GM12892 (cell line): ENCODE measurements around the gene TCL1B.

Source experiments
- DNase-seq: peaks from one replicate; pipeline ENCODE4 v3.0.0; 2011; ENCODE audit not compliant: insufficient read length
- FAIRE-seq: peaks from 2 replicates; lab custom pipeline; 2011; peaks lifted over from hg19 to GRCh38; lab: Jason Lieb, UNC
- POLR2A ChIP-seq: IDR thresholded peaks from 2 replicates; pipeline ENCODE4 v1.6.1; 2011; ENCODE audit warnings: low read depth, low read length, control low read depth
- POLR2AphosphoS5 ChIP-seq: IDR thresholded peaks from 2 replicates; pipeline ENCODE4 v1.6.1; 2011; ENCODE audit warnings: low read depth, low read length, control low read depth
- TAF1 ChIP-seq: IDR thresholded peaks from 2 replicates; pipeline ENCODE4 v1.6.1; 2011; ENCODE audit warnings: low read depth, mild to moderate bottlenecking, control low read depth, low read length, borderline replicate concordance

Gene TCL1B

GRCh38 chr14:95692109-95692508 lies 5.9 kb downstream of the TCL1B start:
- DNase-seq = no peak
- no peak for FAIRE-seq
- TF ChIP-seq POLR2A = no peak
- TF ChIP-seq POLR2AphosphoS5 = no peak
- TF ChIP-seq TAF1 = no peak

DNA sequence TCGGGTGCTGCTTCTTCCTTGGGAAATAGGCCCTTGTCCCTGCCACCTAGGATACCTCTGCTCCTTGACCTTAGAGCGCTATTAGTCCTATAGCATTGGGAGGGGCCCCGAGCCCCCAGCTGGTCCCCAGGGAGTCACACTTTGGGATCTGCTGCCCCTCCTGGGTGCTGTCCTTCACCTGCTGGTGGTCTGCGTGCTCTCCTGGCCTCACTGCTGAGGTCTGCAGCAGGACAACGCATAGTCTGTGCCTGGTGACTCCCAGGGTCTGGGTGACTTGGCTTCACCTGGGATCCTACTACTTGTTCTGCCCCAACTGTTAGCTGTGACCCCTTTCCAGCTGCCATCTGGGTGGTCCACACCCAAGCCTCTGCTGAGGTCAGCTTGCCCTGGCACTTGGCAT lies 8.8 kb downstream of the TCL1B start:
- DNase-seq = no peak
- TF ChIP-seq POLR2AphosphoS5 (no peak), POLR2A (no peak), TAF1 (no peak)
- FAIRE-seq = no peak

GRCh38 chr14:95695913-95696312 lies 9.7 kb downstream of the TCL1B start:
- TF ChIP-seq POLR2A (no peak), TAF1 (no peak), POLR2AphosphoS5 (no peak)
- FAIRE-seq (peak; percentile 61), DNase-seq (no peak)

DNA sequence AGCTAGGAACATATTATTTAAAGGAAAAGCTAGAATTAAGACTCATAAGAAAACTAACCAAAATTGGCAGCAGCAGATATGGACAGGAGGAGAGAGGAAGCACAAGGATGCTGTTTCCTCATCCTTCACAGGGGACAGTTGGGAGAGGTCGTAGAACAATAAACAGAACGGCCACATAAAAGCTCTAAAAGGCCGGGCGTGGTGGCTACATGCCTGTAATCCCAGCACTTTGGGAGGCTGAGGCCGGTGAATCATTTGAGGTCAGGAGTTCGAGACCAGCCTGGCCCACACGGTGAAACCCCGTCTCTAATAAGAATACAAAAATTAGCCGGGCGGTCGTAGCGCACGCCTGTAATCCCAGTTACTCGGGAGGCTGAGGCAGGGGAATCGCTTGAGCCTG lies 10.5 kb downstream of the TCL1B start:
- TF ChIP-seq TAF1 (no peak), POLR2A (no peak), POLR2AphosphoS5 (no peak)
- DNase-seq (no peak), FAIRE-seq (no peak)

GRCh38 chr14:95697764-95698163 lies 11.5 kb downstream of the TCL1B start:
- TF ChIP-seq POLR2AphosphoS5 (peak; percentile 62), TAF1 (no peak), POLR2A (peak; percentile 62)
- DNase-seq (no peak), FAIRE-seq (peak; percentile 93)

DNA sequence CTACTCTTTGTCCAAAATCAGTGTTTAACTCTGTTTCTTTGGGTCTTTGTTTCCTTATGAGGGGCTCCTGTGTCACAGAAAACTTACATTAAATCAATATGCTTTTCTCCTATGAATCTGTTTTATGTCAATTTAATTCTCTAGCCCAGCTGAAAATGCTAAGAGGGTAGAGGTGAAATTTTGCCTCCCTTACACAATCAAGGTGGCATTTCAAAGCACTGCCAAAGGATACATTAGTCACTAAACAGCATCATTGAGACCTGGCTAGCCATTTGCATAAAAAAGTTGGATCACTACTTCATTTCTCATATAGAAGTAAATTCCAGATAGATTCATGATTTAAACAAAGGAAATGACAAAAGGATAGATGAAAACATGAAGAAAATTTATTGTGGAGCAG lies 12.1 kb downstream of the TCL1B start:
- TF ChIP-seq POLR2AphosphoS5 (no peak), TAF1 (no peak), POLR2A (no peak; the same call in 1 of the 2 replicates)
- no peak for DNase-seq
- no peak for FAIRE-seq

DNA sequence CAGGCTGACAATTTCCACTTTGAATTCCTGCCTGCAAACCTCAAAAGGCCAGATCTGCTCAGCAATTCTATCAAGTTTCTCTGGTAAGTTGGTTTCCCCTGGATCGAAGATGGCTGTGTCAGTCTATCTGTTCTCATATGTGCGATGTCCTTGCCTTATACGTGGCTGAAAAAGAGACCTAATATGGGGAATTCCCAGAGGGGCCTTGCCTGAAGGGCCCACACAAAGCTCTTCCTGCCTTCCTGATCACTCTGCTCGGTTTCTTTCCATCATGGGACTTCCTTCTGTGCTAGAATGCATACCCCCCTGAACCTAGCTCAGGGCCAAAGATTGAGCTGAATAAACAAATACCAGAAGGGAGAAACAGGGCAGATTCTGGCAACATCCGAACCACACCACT lies 13.2 kb downstream of the TCL1B start:
- FAIRE-seq = peak; percentile 93
- TF ChIP-seq TAF1 (no peak), POLR2AphosphoS5 (peak; percentile 57; the same call in 1 of the 2 replicates), POLR2A (peak; percentile 56)
- no peak for DNase-seq

DNA sequence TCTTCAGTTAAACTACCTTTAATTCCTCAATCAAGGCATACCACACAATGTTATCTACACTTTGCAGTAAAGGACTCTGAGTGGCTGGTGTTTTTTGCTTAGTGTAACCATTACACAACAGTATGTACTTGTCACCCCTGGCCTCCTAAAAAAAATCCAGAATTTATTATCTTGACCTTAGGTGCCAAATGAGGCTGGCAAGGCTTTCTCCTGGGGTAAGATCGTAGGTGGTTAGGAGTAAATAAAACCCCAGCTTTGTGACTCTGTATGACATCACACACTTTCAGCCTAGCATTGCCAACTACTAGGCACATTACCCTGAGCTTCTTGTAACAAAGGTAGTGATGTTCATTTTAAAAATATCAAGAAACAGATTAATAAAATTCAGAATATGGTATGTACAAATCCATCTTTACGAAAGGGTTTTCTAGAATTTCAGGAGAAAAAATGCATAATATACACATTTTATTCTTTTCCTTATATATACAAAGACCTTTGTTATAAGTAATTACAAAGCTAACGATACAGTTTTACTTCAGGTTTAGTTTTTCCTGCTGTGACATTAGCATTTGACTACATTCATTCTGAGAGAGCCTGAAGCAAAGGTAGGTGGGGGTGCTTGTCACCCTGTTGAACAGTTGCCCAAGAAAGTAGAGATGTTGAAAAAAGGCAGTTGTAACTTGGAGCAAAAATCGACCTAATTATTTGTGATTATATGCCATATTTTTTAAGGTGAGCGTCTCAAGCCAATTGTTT lies 14.2 kb downstream of the TCL1B start:
- no peak for TF ChIP-seq POLR2AphosphoS5
- no peak for TF ChIP-seq TAF1
- no peak for TF ChIP-seq POLR2A
- DNase-seq (no peak), FAIRE-seq (peak; percentile 84)

GRCh38 chr14:95701846-95702221 lies 15.6 kb downstream of the TCL1B start:
- FAIRE-seq (no peak), DNase-seq (no peak)
- TF ChIP-seq TAF1 (no peak), POLR2A (no peak), POLR2AphosphoS5 (no peak)

- DNase-seq = no peak
- FAIRE-seq = no peak
- TF ChIP-seq POLR2A (no peak), TAF1 (no peak), POLR2AphosphoS5 (no peak)
These were observed 17.1 kb downstream of the TCL1B start for GRCh38 chr14:95703341-95703740.

GRCh38 chr14:95703805-95704204 lies 17.6 kb downstream of the TCL1B start:
- no peak for DNase-seq
- TF ChIP-seq POLR2AphosphoS5 (no peak), POLR2A (no peak), TAF1 (no peak)
- FAIRE-seq = peak; percentile 60

DNA sequence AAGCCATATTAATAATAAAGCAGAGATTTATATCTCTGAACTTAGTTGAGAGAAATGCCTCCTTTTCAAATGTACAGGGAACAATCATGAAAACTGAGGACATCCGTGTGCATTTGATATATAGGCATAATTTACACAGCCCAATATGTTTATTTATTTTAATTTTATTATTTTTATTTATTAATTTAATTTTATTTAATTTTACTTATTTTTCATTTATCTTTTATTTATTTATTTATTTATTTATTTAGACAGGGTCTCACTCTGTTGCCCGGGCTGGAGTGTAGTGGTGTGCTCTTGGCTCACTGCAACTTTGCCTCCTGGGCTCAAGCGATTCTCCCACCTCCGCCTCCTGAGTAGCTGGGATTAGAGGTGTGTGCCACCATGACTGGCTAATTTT lies 19.3 kb downstream of the TCL1B start:
- FAIRE-seq = no peak
- no peak for TF ChIP-seq TAF1
- TF ChIP-seq POLR2AphosphoS5 = no peak
- TF ChIP-seq POLR2A = no peak
- no peak for DNase-seq

GRCh38 chr14:95707327-95707726 lies 21.1 kb downstream of the TCL1B start:
- FAIRE-seq (peak; percentile 88), DNase-seq (no peak)
- TF ChIP-seq POLR2A (no peak), TAF1 (no peak)
